Fibroblast of skin of right biceps (primary cell): ENCODE data around the gene TRIM62.
"Not testable (repeated sequence)": the region's sequence is repeated elsewhere in the genome, so short reads cannot be mapped to it uniquely, and the experiment has no call there.

ENCODE experiments used
- DNase-seq: peaks from one replicate; pipeline ENCODE4 v3.0.0-alpha.2; 2013

TRIM62 gene

GRCh38 chr1:33157131-33157530 is 24.7 kb downstream of the TRIM62 start:
- DNase-seq = no peak

GRCh38 chr1:33155877-33156538 is 25.8 kb downstream of the TRIM62 start:
- DNase-seq = no peak

- DNase-seq = no peak
Measured at GRCh38 chr1:33153650-33154049, 28.2 kb downstream of the TRIM62 start.

- DNase-seq = peak; percentile 56
Measured at GRCh38 chr1:33152685-33153432, 29.0 kb downstream of the TRIM62 start.

- DNase-seq = no peak
Measured at GRCh38 chr1:33151116-33151515, 30.7 kb downstream of the TRIM62 start.

GRCh38 chr1:33150522-33150921 is 31.3 kb downstream of the TRIM62 start:
- no peak for DNase-seq

- no peak for DNase-seq
Measured at GRCh38 chr1:33149453-33150190, 32.2 kb downstream of the TRIM62 start.

- DNase-seq = no peak
Measured at GRCh38 chr1:33148615-33149014, 33.2 kb downstream of the TRIM62 start.

GRCh38 chr1:33147997-33148314 is 33.9 kb downstream of the TRIM62 start:
- peak; percentile 33 for DNase-seq

- no peak for DNase-seq
Measured at GRCh38 chr1:33147275-33147996, 34.4 kb downstream of the TRIM62 start.

- DNase-seq = no peak
Measured at GRCh38 chr1:33146003-33146402, 35.8 kb downstream of the TRIM62 start.

- DNase-seq = peak; percentile 79
Measured at GRCh38 chr1:33143698-33144097, 38.1 kb downstream of the TRIM62 start.

- peak; percentile 68 for DNase-seq
Measured at GRCh38 chr1:33143176-33143575, 38.7 kb downstream of the TRIM62 start.

GRCh38 chr1:33142483-33143064 is 39.3 kb downstream of the TRIM62 start:
- no peak for DNase-seq

GRCh38 chr1:33141781-33142180 is 40.1 kb downstream of the TRIM62 start:
- DNase-seq = no peak

GRCh38 chr1:33141216-33141615 is 40.6 kb downstream of the TRIM62 start:
- no peak for DNase-seq

GRCh38 chr1:33140153-33141149 is 41.4 kb downstream of the TRIM62 start:
- peak; percentile 21 for DNase-seq

- peak; percentile 49 for DNase-seq
Measured at GRCh38 chr1:33137800-33138199, 44.0 kb downstream of the TRIM62 start.

- not testable (repeated sequence) for DNase-seq
Measured at GRCh38 chr1:33136041-33136440, 45.8 kb downstream of the TRIM62 start.

- no peak for DNase-seq
Measured at GRCh38 chr1:33133478-33134105, 48.3 kb downstream of the TRIM62 start.

- DNase-seq = no peak
Measured at GRCh38 chr1:33132549-33132948, 49.3 kb downstream of the TRIM62 start.
